Stomach (tissue), 9 donors: ENCODE measurements around the gene MAP9. TPM values are rescaled to one million over a fixed set of nuclear protein-coding genes. Genes with fewer than 3 reads are reported as not detected.

ENCODE experiments used
- DNase-seq, 2 donors: peaks; one replicate each; pipeline versions ENCODE4 v3.0.0 to v3.0.0-alpha.2; 2013 to 2019
- H3K27ac ChIP-seq, 5 donors: fragments of 200-600 bp in 4 of 5; sonication (generic) in 4 of 5; one replicate each; pipeline ENCODE4 v1.5.1; 2013 to 2019; ENCODE audit warnings: mild to moderate bottlenecking in 1 of 5, moderate library complexity in 1 of 5
- H3K27me3 ChIP-seq, 3 donors: fragments of 200-600 bp; sonication (generic); one replicate each; pipeline ENCODE4 v1.5.1; 2017 to 2019; ENCODE audit warnings: mixed run types in 1 of 3
- H3K36me3 ChIP-seq, 4 donors: fragments of 200-600 bp; sonication (generic); 1 replicate in 3 of 4; 2 replicates in 1 of 4; pipeline ENCODE4 v1.5.1; 2016 to 2019
- H3K4me1 ChIP-seq, 4 donors: fragments of 200-600 bp; sonication (generic); one replicate each; pipeline ENCODE4 v1.5.1; 2016 to 2019
- H3K4me3 ChIP-seq, 4 donors: fragments of 200-600 bp; sonication (generic) in 3 of 4; one replicate each; pipeline ENCODE4 v1.5.1; 2016 to 2019; ENCODE audit warnings: mild to moderate bottlenecking in 1 of 4
- H3K9me3 ChIP-seq, 4 donors: fragments of 200-600 bp; sonication (generic); one replicate each; pipeline ENCODE4 v1.5.1; 2016 to 2019
- CTCF ChIP-seq, 7 experiments: fragments of 450-650 bp in 4 of 7; fragments of 200-600 bp in 3 of 7; sonication (generic) in 3 of 7; IDR thresholded peaks; one replicate each; pipeline ENCODE4 v1.5.1; 2016 to 2019; ENCODE audit warnings: antibody characterized with exemption in 7 of 7, control low read depth in 2 of 7, mild to moderate bottlenecking in 1 of 7
- EP300 ChIP-seq: sonication (generic); formaldehyde crosslinking; IDR thresholded peaks from one replicate; pipeline ENCODE4 v1.6.1; 2017; ENCODE audit warnings: antibody characterized with exemption
- POLR2A ChIP-seq, 4 donors: fragments of 450-650 bp; IDR thresholded peaks; one replicate each; pipeline ENCODE4 v1.6.1; 2016; ENCODE audit warnings: antibody characterized with exemption in 4 of 4, control low read depth in 2 of 4, mild to moderate bottlenecking in 1 of 4, moderate library complexity in 1 of 4
- POLR2AphosphoS5 ChIP-seq, 3 donors: sonication (generic); formaldehyde crosslinking; IDR thresholded peaks; one replicate each; pipeline ENCODE4 v1.6.1; 2016; ENCODE audit warnings: antibody characterized with exemption in 3 of 3
- WGBS, 5 donors: extraction: QIAGEN DNeasy Blood & Tissue Kit in 3 of 5; methylation state at CpG; one replicate each; pipeline versions ENCODE4 v1.1.5 to v1.1.7; 2013 to 2018; 5-methylcytosine and 5-hydroxymethylcytosine counted together
- intact Hi-C: fragments of 100-400 bp; cut with DNase I; formaldehyde crosslinking; loops from one replicate; pipeline ENCODE4 v1.15.1; 2023; ENCODE audit warnings: low total_unique reads
- polyA plus RNA-seq, 3 donors: library from polyadenylated mRNA; stranded (reverse); fragments of 200-250 nt; gene quantifications; one replicate each; pipeline ENCODE4 v1.2.3, GENCODE V29; 2013
- total RNA-seq, 5 donors: library from RNA; depleted of rRNA; stranded (reverse); fragments of >200 nt; gene quantifications; one replicate each; pipeline versions ENCODE4 v1.1.0 to v1.2.3, GENCODE V29; 2014 to 2016
- donor health status: healthy with polysubstance abuse.
- donor health status: Bipolar disorder and iron deficiency.
- donor health status: healthy.

The MAP9 gene
- total and polyA plus RNA-seq, 8 donors = 1.2 to 21.5 (median 7.2) TPM

GRCh38 chr4:155388162-155388561 lies 11.4 kb upstream of the MAP9 start:
- Histone ChIP-seq H3K4me1 (peaks cover 0 to 19% (median 6%) of the 10 kb centered on the region in 4 donors), H3K4me3 (no peak overlapping the region), H3K27ac (no peak overlapping the region), H3K9me3 (no peaks in the 10 kb centered on the region), H3K36me3 (no peaks in the 10 kb centered on the region), H3K27me3 (no peaks in the 10 kb centered on the region)
- TF ChIP-seq POLR2A (IDR thresholded peaks at IDR 0.05) = no peak
- no peak for TF ChIP-seq CTCF (IDR thresholded peaks at IDR 0.05)
- no peak for TF ChIP-seq EP300
- TF ChIP-seq POLR2AphosphoS5 (IDR thresholded peaks at IDR 0.05) = no peak
- DNase-seq = no peak
- intact Hi-C loops = no loop called here
- 88 to 98% (median 89%) methylated on average over 5 of the region's 5 CpGs for WGBS, 5 donors

- DNase-seq = peak; percentile 15 to 65
- TF ChIP-seq POLR2AphosphoS5 (IDR thresholded peaks at IDR 0.05) (no peak), POLR2A (IDR thresholded peaks at IDR 0.05) (no peak), EP300 (no peak), CTCF (IDR thresholded peaks at IDR 0.05) (no peak)
- Histone ChIP-seq H3K4me3 (no peak overlapping the region), H3K9me3 (no peaks in the 10 kb centered on the region), H3K4me1 (peaks cover 0 to 12% (median 5%) of the 10 kb centered on the region in 4 donors), H3K27me3 (no peaks in the 10 kb centered on the region), H3K27ac (no peak overlapping the region), H3K36me3 (no peaks in the 10 kb centered on the region)
- WGBS, 5 donors = 26 to 59% (median 44%) methylated on average over 4 of the region's 4 CpGs
- intact Hi-C loops = no loop called here
Observed at GRCh38 chr4:155383541-155383940, 6.8 kb upstream of the MAP9 start.

- 19 to 37% (median 28%) methylated on average over 3 of the region's 3 CpGs for WGBS, 5 donors
- peak overlapping the region; percentile 59 to 79 (median 72) for H3K4me3 ChIP-seq
Observed at GRCh38 chr4:155377276-155377675, 511 bp upstream of the MAP9 start.

DNA sequence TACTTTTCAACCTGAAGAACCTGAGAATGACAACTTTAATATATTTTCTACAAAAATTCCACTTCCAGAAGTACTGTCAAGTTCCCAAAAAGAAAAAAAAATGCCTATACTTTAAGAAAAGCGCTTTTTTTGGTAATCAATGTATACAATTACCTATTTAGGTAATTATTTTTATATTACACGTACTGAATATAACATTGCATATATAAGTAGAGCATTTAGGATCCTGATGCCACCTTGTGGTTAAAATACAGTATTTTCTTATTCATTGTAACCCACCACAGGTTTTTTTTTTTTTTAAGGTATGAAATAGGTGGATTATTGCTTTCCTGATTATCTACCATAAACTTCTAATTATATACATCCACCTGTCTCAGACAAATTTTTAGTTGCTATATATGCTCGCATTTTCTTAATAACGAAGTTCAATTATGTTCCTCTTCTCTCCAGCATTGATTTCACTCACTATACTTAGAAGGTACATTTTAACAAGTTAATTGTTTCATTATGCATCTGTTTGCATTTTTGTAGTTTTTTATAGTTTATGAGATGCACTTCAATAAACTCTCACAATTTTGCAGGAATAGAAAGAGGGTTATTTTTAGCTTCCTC lies 5.2 kb downstream of the MAP9 start:
- no peak for TF ChIP-seq POLR2AphosphoS5 (IDR thresholded peaks at IDR 0.05)
- peak in 4 of 7 experiments; percentile 6 to 39 (median 25) for TF ChIP-seq CTCF (IDR thresholded peaks at IDR 0.05)
- H3K36me3 ChIP-seq = peaks cover 0 to 26% (median 9%) of the 10 kb centered on the region in 4 donors
- 40 to 46% (median 41%) methylated on average over 4 of the region's 4 CpGs for WGBS, 5 donors

More at GRCh38 chr4:155377276-155377675, 511 bp upstream of the MAP9 start:
- H3K27ac ChIP-seq = peak overlapping the region; percentile 46 to 77 (median 71)
- H3K36me3 ChIP-seq = peaks cover 0 to 5% (median 0%) of the 10 kb centered on the region in 4 donors
- DNase-seq = peak in 1 of 2 donors; percentile 41
- H3K9me3 ChIP-seq = no peaks in the 10 kb centered on the region
- intact Hi-C loops = no loop called here
- peaks cover 9 to 21% (median 15%) of the 10 kb centered on the region in 4 donors for H3K4me1 ChIP-seq
- TF ChIP-seq POLR2A (IDR thresholded peaks at IDR 0.05) (no peak), EP300 (no peak), CTCF (IDR thresholded peaks at IDR 0.05) (no peak), POLR2AphosphoS5 (IDR thresholded peaks at IDR 0.05) (no peak)
- no peaks in the 10 kb centered on the region for H3K27me3 ChIP-seq

More for the DNA sequence above, 5.2 kb downstream of the MAP9 start:
- peak in 1 of 2 donors; percentile 44 for DNase-seq
- no peak overlapping the region for H3K27ac ChIP-seq
- H3K4me1 ChIP-seq = peaks cover 9 to 13% (median 11%) of the 10 kb centered on the region in 4 donors
- H3K9me3 ChIP-seq = no peaks in the 10 kb centered on the region
- H3K4me3 ChIP-seq = no peak overlapping the region
- H3K27me3 ChIP-seq = no peaks in the 10 kb centered on the region
- intact Hi-C loops = no loop called here
